Loucy (cell line): ENCODE results near the gene TSPO.

Source experiments
- EZH2phosphoT487 ChIP-seq: fragments of 200-600 bp; IDR thresholded peaks from 2 replicates; pipeline ENCODE4 v1.6.1; 2018; ENCODE audit warnings: antibody characterized with exemption, mild to moderate bottlenecking, moderate library complexity, borderline replicate concordance
- TF ChIP-seq, protein P1 (sequence below): fragments of 200-600 bp; sonication (generic); conservative IDR thresholded peaks from 2 replicates; pipeline ENCODE4 v1.5.1; 2014; ENCODE audit warnings: mild to moderate bottlenecking, antibody characterized with exemption, low read length

DNA sequence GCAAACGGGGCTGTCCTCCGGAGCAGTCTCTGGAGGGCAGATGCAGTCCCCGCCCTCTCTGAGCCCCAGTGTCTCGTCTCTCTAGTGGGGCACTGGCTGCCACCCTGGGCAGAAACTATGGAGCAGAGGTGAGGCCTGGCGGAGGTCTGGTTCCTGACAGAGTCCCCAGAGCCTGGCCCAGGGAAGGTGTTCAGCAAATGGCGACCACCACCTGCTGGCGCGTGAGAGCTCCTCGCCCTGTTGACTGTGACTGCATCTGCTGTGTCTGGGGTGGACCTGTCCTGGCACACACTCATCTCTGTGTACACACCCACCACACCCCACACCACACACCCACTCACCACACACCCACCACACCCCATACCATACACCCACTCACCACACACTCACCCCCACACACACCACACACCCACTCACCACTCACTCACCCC lies 53.9 kb downstream of the TSPO start:
- TF ChIP-seq, protein P1, sequence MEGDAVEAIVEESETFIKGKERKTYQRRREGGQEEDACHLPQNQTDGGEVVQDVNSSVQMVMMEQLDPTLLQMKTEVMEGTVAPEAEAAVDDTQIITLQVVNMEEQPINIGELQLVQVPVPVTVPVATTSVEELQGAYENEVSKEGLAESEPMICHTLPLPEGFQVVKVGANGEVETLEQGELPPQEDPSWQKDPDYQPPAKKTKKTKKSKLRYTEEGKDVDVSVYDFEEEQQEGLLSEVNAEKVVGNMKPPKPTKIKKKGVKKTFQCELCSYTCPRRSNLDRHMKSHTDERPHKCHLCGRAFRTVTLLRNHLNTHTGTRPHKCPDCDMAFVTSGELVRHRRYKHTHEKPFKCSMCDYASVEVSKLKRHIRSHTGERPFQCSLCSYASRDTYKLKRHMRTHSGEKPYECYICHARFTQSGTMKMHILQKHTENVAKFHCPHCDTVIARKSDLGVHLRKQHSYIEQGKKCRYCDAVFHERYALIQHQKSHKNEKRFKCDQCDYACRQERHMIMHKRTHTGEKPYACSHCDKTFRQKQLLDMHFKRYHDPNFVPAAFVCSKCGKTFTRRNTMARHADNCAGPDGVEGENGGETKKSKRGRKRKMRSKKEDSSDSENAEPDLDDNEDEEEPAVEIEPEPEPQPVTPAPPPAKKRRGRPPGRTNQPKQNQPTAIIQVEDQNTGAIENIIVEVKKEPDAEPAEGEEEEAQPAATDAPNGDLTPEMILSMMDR: no peak
- no peak for TF ChIP-seq EZH2phosphoT487
